Stimulated activated CD4-positive, alpha-beta T cell treated with anti-CD3 and anti-CD28 coated beads, Interleukin-4, amount 100 ng/mL, for 1 hour (primary cell): ENCODE measurements around the gene GREB1L.
"Not testable (repeated sequence)": the region's sequence is repeated elsewhere in the genome, so short reads cannot be mapped to it uniquely, and the experiment has no call there.

Experiments used
- DNase-seq: peaks from one replicate; pipeline ENCODE4 v3.0.0-alpha.2; 2020

GREB1L gene

GRCh38 chr18:21309248-21309647 is 67.2 kb downstream of the GREB1L start:
- DNase-seq: no peak

- not testable (repeated sequence) for DNase-seq
Observed at GRCh38 chr18:21311980-21312379, 69.9 kb downstream of the GREB1L start.

- DNase-seq: no peak
Observed at GRCh38 chr18:21313576-21313975, 71.5 kb downstream of the GREB1L start.

- no peak for DNase-seq
Observed at GRCh38 chr18:21314724-21315123, 72.7 kb downstream of the GREB1L start.

- not testable (repeated sequence) for DNase-seq
Observed at GRCh38 chr18:21315126-21315525, 73.1 kb downstream of the GREB1L start.

GRCh38 chr18:21315741-21316197 is 73.7 kb downstream of the GREB1L start:
- no peak for DNase-seq

- no peak for DNase-seq
Observed at GRCh38 chr18:21316296-21316695, 74.3 kb downstream of the GREB1L start.

GRCh38 chr18:21321711-21322110 is 79.7 kb downstream of the GREB1L start:
- no peak for DNase-seq

- no peak for DNase-seq
Observed at GRCh38 chr18:21327101-21327500, 85.1 kb downstream of the GREB1L start.

GRCh38 chr18:21330122-21330701 is 88.2 kb downstream of the GREB1L start:
- no peak for DNase-seq

- no peak for DNase-seq
Observed at GRCh38 chr18:21331065-21331464, 89.0 kb downstream of the GREB1L start.

- no peak for DNase-seq
Observed at GRCh38 chr18:21335927-21336488, 94.0 kb downstream of the GREB1L start.

- DNase-seq: no peak
Observed at GRCh38 chr18:21336846-21337245, 94.8 kb downstream of the GREB1L start.

GRCh38 chr18:21341141-21341540 is 99.1 kb downstream of the GREB1L start:
- no peak for DNase-seq

GRCh38 chr18:21342372-21342771 is 100.3 kb downstream of the GREB1L start:
- no peak for DNase-seq

- no peak for DNase-seq
Observed at GRCh38 chr18:21344860-21345259, 102.8 kb downstream of the GREB1L start.

GRCh38 chr18:21345840-21346239 is 103.8 kb downstream of the GREB1L start:
- no peak for DNase-seq

GRCh38 chr18:21359746-21360145 is 117.7 kb downstream of the GREB1L start:
- no peak for DNase-seq

- no peak for DNase-seq
Observed at GRCh38 chr18:21361307-21361880, 119.4 kb downstream of the GREB1L start.

- no peak for DNase-seq
Observed at GRCh38 chr18:21362831-21363230, 120.8 kb downstream of the GREB1L start.

GRCh38 chr18:21363348-21363747 is 121.3 kb downstream of the GREB1L start:
- DNase-seq: no peak

- DNase-seq: no peak
Observed at GRCh38 chr18:21364471-21364870, 122.4 kb downstream of the GREB1L start.

GRCh38 chr18:21366896-21367295 is 124.9 kb downstream of the GREB1L start:
- DNase-seq: no peak

- DNase-seq: no peak
Observed at GRCh38 chr18:21369146-21369545, 127.1 kb downstream of the GREB1L start.

GRCh38 chr18:21369597-21369996 is 127.6 kb downstream of the GREB1L start:
- DNase-seq: not testable (repeated sequence)
